Endothelial cell (in vitro differentiated cells): ENCODE measurements around the gene ZNF554. TPM values are rescaled to one million over a fixed set of nuclear protein-coding genes. Genes with fewer than 3 reads are reported as not detected.
"Not testable (repeated sequence)": the region's sequence is repeated elsewhere in the genome, so short reads cannot be mapped to it uniquely, and the experiment has no call there.

Experiments used
- DNase-seq: peaks from one replicate; pipeline ENCODE4 v3.0.0; 2021; ENCODE audit warnings: low spot score
- H3K27ac Mint-ChIP-seq: one replicate; pipeline ENCODE4 v1.8.0; 2021; ENCODE audit warnings: mixed read lengths, inconsistent platforms; ENCODE audit not compliant: unreplicated experiment
- H3K27me3 Mint-ChIP-seq: one replicate; pipeline ENCODE4 v1.8.0; 2021; ENCODE audit warnings: mild to moderate bottlenecking, moderate library complexity, mixed read lengths, inconsistent platforms; ENCODE audit not compliant: unreplicated experiment
- H3K36me3 Mint-ChIP-seq: one replicate; pipeline ENCODE4 v1.8.0; 2021; ENCODE audit warnings: mild to moderate bottlenecking, low read depth, mixed read lengths, inconsistent platforms; ENCODE audit not compliant: unreplicated experiment
- H3K4me1 Mint-ChIP-seq: one replicate; pipeline ENCODE4 v1.8.0; 2021; ENCODE audit warnings: mild to moderate bottlenecking, mixed read lengths, inconsistent platforms; ENCODE audit not compliant: unreplicated experiment
- H3K4me3 Mint-ChIP-seq: one replicate; pipeline ENCODE4 v1.8.0; 2021; ENCODE audit warnings: mild to moderate bottlenecking, mixed read lengths, inconsistent platforms; ENCODE audit not compliant: unreplicated experiment
- H3K9me3 Mint-ChIP-seq: one replicate; pipeline ENCODE4 v1.8.0; 2021; ENCODE audit warnings: mixed read lengths, inconsistent platforms; ENCODE audit not compliant: unreplicated experiment
- total RNA-seq: library from RNA; stranded (reverse); fragmentation: NEBNext Ultra II Directional; extraction: Animal tissue kit (Norgen Biotek cat#: 25700); gene quantifications from one replicate; pipeline ENCODE4 v1.2.1, GENCODE V29; 2021; ENCODE audit not compliant: unreplicated experiment
- TF ChIP-seq, protein P1 (sequence below): fragments of 200-600 bp; sonication (generic); IDR thresholded peaks from one replicate; pipeline ENCODE4 v1.5.0; 2021; ENCODE audit warnings: antibody characterized with exemption; ENCODE audit not compliant: unreplicated experiment

Gene ZNF554
- total RNA-seq, 1 donor from 2014 or later = 9.0 TPM

DNA sequence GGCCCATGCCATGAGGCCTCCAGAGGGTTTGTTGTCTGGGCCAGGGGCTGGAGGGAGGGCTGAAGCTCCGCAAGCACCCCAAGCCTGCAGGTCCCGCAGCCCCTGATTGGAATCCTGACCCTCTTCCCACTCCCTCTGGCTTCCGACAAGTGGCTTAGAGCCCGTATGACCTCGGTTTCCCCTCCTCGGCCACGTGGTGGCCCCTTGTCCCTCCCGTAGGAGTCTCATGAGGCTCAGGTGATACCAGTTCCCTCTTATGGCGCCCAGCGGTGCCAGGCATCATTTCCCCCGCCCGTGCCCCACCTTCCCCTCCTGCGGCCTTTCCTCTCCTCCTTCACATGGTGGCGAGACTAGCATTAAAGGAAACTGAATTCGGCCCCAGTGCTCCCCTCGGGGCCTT, 28.2 kb upstream of the ZNF554 start:
- H3K27me3 Mint-ChIP-seq = peaks cover 6% of the 10 kb centered on the region
- H3K36me3 Mint-ChIP-seq = peaks cover 17% of the 10 kb centered on the region
- DNase-seq = no peak
- H3K4me3 Mint-ChIP-seq = no peak overlapping the region
- H3K27ac Mint-ChIP-seq = no peak overlapping the region
- no peaks in the 10 kb centered on the region for H3K9me3 Mint-ChIP-seq
- TF ChIP-seq, protein P1, sequence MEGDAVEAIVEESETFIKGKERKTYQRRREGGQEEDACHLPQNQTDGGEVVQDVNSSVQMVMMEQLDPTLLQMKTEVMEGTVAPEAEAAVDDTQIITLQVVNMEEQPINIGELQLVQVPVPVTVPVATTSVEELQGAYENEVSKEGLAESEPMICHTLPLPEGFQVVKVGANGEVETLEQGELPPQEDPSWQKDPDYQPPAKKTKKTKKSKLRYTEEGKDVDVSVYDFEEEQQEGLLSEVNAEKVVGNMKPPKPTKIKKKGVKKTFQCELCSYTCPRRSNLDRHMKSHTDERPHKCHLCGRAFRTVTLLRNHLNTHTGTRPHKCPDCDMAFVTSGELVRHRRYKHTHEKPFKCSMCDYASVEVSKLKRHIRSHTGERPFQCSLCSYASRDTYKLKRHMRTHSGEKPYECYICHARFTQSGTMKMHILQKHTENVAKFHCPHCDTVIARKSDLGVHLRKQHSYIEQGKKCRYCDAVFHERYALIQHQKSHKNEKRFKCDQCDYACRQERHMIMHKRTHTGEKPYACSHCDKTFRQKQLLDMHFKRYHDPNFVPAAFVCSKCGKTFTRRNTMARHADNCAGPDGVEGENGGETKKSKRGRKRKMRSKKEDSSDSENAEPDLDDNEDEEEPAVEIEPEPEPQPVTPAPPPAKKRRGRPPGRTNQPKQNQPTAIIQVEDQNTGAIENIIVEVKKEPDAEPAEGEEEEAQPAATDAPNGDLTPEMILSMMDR = no peak
- H3K4me1 Mint-ChIP-seq = peaks cover 6% of the 10 kb centered on the region

DNA sequence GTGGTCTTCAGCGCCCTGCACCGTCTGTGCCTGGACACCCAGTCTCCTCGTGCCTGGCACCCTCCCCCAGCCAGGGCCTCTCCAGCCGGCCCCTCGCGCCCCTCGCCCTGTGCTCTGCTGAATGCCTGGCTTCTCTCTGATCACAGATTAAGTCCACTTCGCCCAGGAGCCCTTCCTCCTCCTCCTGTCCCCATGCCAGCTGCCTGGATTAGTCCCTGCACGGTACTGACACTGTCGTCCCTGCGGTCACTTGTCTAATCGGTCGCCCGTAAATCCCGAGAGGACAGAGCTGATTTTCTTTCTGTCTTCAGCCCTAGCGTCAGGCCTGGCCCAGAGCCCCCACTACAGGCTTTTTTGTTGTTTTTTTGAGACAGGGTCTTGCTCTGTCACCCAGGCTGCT, 27.8 kb upstream of the ZNF554 start:
- H3K36me3 Mint-ChIP-seq = peaks cover 17% of the 10 kb centered on the region
- H3K27ac Mint-ChIP-seq = no peak overlapping the region

DNA sequence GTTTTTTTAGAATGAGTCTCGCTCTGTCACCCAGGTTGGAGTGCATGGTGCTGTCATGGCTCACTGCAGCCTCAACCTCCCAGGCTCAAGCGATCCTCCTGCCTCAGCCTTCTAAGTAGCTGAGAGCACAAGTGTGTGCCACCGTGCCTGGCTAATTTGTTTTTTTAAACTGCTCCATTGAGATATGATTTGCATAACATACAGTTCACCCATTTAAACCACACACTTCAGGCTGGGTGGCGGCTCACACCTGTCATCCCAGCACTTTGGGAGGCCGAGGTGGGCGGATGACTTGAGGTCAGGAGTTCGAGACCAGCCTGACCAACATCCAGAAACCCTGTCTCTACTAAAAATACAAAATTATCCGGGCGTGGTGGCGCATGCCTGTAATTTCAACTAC, 27.0 kb upstream of the ZNF554 start:
- not testable (repeated sequence) for H3K9me3 Mint-ChIP-seq, DNase-seq, H3K4me3 Mint-ChIP-seq, H3K27me3 Mint-ChIP-seq, H3K4me1 Mint-ChIP-seq, H3K27ac Mint-ChIP-seq
- peaks cover 16% of the 10 kb centered on the region for H3K36me3 Mint-ChIP-seq

More for the DNA sequence above, 27.8 kb upstream of the ZNF554 start:
- Mint-ChIP-seq H3K9me3 (no peaks in the 10 kb centered on the region), H3K4me3 (no peak overlapping the region), H3K4me1 (peaks cover 6% of the 10 kb centered on the region), H3K27me3 (peaks cover 6% of the 10 kb centered on the region)
- TF ChIP-seq, protein P1 = no peak
- DNase-seq = no peak

DNA sequence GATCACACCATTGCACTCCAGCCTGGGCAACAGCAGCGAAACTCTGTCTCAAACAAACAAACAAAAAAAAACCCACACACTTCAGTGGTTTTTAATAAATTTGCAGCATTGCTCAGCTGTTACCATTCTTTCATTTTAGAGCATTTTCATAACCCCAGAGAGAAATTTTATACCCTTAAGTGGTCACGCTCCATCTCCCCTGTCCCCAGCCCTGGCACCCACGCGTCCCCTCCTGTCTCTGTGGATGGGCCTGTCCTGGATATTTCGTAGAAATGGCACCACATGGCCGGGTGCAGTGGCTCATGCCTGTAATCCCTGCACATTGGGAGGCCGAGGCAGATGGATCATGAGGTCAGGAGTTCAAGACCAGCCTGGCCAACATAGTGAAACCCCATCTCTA, 26.5 kb upstream of the ZNF554 start:
- H3K4me1 Mint-ChIP-seq = no peaks in the 10 kb centered on the region
- peaks cover 8% of the 10 kb centered on the region for H3K27me3 Mint-ChIP-seq
- peaks cover 16% of the 10 kb centered on the region for H3K36me3 Mint-ChIP-seq
- TF ChIP-seq, protein P1 = no peak
- no peak overlapping the region for H3K4me3 Mint-ChIP-seq
- H3K9me3 Mint-ChIP-seq = no peaks in the 10 kb centered on the region
- DNase-seq = no peak
- H3K27ac Mint-ChIP-seq = no peak overlapping the region

DNA sequence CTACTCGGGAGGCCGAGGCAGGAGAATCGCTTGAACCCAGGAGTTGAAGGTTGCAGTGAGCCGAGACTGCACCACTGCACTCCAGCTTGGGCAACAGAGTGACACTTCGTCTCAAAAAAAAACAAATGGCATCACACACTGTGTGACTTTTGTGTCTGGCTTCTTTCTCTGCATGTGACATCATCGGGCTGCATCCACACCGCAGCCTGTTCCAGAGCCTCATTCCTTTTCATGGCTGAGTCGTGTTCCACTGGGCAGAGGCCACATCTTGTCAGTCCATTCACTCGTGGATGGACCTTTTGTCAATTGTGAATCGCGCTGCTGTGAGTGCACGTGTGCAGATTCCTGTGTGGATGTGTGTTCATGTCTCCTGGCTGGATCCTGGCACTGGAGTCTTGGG, 26.1 kb upstream of the ZNF554 start:
- TF ChIP-seq, protein P1 = no peak
- Mint-ChIP-seq H3K4me1 (no peaks in the 10 kb centered on the region), H3K36me3 (peaks cover 16% of the 10 kb centered on the region), H3K9me3 (no peaks in the 10 kb centered on the region), H3K4me3 (no peak overlapping the region), H3K27ac (no peak overlapping the region), H3K27me3 (peaks cover 8% of the 10 kb centered on the region)
- no peak for DNase-seq
